ENCODE data around the gene ANP32A.

The ANP32A gene

GRCh38 chr15:68743256-68743655, 77.4 kb downstream of the ANP32A start:
- no peak for DNase-seq (ENCODE audit: low spot score)

DNA sequence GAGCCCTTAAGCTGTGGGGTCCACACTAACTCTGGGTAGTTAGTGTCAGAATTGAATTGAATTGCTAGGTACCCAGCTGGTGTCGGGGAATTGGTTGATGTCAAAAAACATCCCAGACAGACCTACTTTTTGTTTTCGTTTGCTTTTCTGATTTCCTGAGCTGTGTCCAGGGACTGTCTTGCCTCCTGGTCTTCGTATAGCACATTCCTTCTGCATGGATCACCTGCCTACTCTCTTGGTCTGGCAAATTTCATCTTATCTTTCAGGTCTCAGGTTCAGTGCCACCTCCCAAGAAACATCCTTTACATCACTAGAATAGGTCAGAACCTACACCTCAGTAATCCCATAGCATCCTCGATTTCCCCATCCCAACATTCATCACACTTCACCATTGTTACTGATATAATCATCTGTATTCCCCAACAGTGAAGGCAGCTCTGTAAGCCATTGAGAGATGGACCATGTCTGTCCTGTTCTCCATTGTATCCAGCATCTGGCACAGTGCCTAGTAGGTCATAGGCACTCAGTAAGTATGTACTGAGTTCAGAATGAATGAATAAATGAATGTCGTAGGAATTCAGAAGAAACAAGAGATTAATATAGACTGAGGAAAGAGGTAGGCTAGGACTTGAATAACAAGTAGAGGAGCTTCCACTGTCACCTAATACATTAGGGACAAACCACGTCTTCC, 81.2 kb downstream of the ANP32A start:
- DNase-seq (ENCODE audit: low spot score): no peak

DNA sequence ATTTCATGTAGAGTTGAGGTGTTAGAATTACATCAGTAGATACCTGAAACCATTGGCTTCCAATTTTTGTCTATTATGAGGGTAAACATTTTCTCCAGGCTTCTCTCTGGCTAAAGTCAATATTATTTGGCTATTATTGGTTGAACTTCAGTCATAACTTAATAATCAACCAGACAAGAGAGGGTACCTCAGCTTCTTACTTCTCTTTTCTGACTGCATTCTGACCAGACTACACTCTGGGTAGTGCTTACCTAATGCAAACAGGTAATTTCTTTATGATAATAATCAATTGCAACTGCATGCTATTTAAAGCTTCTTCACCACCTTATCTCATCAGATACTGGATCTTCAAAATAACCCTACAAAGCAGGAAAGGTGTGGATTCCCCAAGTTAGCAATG, 85.1 kb downstream of the ANP32A start:
- no peak for DNase-seq (ENCODE audit: low spot score)

GRCh38 chr15:68734881-68735280, 85.8 kb downstream of the ANP32A start:
- no peak for DNase-seq (ENCODE audit: low spot score)

DNA sequence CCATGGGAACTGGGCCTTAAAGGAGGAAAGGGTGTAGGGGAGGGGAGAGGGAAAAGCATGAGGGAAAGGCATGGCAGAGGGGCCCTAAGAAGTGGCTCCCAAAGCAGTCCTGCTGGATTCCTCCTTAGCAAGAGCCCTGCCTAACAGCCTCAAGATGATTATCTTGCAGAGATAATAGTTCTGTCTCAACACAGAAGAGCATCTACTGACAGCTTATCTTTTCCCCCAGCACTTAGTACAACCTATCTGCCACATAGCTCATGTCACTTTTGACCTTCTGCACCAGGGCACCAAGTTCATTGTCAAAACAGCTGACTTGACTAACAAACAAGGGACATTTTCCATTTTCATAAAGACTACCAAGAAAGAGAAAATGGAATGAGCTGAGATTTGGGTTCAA, 86.3 kb downstream of the ANP32A start:
- no peak for DNase-seq (ENCODE audit: low spot score)

DNA sequence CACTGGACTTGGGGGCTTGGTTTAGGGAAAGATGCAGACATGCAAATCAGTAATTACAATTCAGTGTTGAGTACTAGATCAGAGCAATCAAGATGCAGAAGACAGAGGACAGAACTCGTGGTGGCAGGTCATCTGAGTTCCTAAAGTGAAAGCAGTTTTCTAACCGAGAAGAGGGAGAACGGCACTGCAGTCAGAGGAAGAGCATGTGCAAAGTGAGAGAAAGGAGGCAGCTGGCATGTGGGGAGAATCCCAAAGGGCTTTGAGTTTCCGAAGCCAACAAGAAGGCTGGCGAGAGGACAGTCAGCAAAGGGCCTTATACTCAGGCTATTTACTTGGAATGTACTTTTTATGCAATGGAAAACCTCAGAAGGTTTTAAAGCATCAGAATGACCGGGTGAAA, 87.0 kb downstream of the ANP32A start:
- DNase-seq (ENCODE audit: low spot score): no peak

DNA sequence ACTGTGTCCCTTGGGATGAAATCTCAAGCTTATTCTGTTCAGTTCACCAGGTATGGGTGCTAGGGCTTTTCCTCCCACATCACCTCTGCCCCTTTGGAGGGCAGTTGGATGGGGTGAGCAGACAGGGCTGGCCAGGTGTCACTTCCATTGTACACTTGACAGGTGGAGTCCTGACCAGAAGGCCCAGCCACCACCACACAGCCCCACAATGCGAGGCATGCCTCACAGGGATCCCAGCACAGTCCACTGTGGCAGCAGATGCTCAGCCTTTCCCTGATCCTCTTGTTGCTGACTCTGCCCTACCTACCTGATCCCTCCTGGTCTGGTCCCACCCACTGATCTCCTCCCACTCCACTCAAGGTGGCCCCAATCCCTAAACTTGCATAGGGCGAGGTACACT, 88.2 kb downstream of the ANP32A start:
- DNase-seq (ENCODE audit: low spot score): no peak

GRCh38 chr15:68730976-68731897, 89.5 kb downstream of the ANP32A start:
- no peak for DNase-seq (ENCODE audit: low spot score)

- peak; percentile 39 for DNase-seq (ENCODE audit: low spot score)
These were observed 90.2 kb downstream of the ANP32A start for GRCh38 chr15:68730471-68730919.

DNA sequence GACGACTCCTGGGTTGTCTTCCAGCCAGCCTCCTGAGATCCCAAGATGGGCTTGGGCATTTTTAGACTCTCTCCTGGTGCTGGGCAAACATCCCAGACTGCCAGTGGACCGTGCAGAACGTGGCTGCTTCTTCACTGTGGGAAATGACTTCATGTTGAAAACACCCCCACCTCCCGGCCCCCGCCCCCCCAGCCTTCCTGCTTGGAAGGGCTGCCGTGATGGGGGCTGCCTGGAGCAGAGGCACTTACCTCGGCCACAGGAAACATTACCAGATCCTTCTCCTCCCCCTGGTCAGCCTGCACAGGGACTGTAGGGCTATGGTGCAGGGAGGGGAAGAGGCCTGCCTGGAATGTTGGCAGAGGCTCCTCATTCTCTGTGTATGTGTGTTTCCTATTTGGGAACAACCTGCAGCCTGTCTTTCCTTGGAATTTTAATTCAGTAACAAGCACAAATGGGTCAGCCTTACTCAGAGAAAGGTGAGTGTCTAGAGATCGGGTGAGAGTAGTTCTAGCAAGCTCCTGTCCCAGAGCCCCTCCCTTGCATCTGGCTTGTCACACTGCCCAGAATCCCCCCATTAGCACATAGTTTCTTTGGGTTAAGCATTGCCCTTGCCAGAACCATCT, 90.8 kb downstream of the ANP32A start:
- DNase-seq (ENCODE audit: low spot score): no peak
